Nephron progenitor cell (in vitro differentiated cells): ENCODE data around the gene IVD.

Experiments used
- DNase-seq: peaks from one replicate; pipeline ENCODE4 v3.0.0; 2021
- H3K27ac Mint-ChIP-seq: 2 replicates; pipeline ENCODE4 v1.8.0; 2021; ENCODE audit warnings: mild to moderate bottlenecking, moderate library complexity, mixed read lengths
- H3K27me3 Mint-ChIP-seq: 2 replicates; pipeline ENCODE4 v1.8.0; 2021; ENCODE audit warnings: mild to moderate bottlenecking, low read depth, mixed read lengths; ENCODE audit not compliant: poor library complexity
- H3K36me3 Mint-ChIP-seq: 2 replicates; pipeline ENCODE4 v1.8.0; 2021; ENCODE audit warnings: low read depth, mixed read lengths
- H3K4me1 Mint-ChIP-seq: 2 replicates; pipeline ENCODE4 v1.8.0; 2021; ENCODE audit warnings: mixed read lengths
- H3K4me3 Mint-ChIP-seq: 2 replicates; pipeline ENCODE4 v1.8.0; 2021; ENCODE audit warnings: mild to moderate bottlenecking, moderate library complexity, mixed read lengths
- H3K9me3 Mint-ChIP-seq: 2 replicates; pipeline ENCODE4 v1.8.0; 2021; ENCODE audit warnings: mild to moderate bottlenecking, moderate library complexity, mixed read lengths
- TF ChIP-seq, protein P1 (sequence below): fragments of 200-600 bp; sonication (generic); IDR thresholded peaks from 2 replicates; pipeline ENCODE4 v1.5.0; 2021; ENCODE audit warnings: antibody characterized with exemption

Gene IVD

DNA sequence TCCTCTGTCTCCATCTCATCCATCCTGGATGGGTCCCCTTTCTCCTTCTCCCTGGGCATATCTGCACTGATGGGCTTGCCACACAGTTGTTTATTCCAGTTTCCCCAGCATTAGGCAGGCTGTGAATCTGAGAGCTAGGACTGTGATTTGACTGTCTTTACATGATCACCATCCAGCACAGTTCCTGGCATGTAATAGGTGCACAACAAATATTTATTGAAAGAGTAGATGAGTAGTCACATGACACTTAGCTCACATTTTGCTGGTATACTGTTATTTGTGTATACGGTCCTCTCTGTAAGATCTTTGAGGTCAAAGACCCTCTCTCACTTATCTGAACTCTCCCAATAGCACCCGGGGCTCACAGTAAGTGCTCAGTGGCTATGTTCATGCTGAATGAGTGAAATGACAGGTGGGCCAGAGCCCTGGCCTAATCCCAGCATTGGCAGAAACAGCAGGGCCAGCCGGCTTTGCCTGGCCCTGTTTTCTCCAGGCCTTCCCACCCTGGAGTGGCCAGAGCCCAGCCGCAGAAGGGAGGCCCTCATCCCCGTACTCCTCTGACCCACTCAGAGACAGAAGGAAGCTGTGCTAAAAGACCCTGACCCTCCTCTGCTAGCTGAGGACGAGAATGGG lies 19.0 kb downstream of the IVD start:
- DNase-seq: no peak
- H3K4me1 Mint-ChIP-seq: peaks cover under 1% of the 10 kb centered on the region
- H3K27ac Mint-ChIP-seq: no peak overlapping the region

DNA sequence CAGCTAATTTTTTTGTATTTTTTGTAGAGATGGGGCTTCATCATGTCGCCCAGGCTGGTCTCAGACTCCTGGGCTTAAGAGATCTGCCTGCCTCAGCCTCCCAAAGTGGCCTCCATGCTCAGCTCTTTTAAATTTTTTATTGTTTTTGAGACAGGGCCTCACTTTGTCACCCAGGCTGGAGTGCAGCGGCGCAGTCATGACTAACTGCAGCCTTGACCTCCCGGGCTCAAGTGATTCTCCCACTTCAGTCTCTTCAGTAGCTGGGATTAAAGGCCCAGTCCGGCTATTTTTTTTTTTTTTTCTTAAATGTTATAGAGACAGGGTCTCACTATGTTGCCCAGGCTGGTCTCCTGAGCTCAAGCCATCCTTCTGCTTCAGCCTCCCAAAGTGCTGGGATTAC lies 20.1 kb downstream of the IVD start:
- peaks cover 24% of the 10 kb centered on the region for H3K27me3 Mint-ChIP-seq
- no peaks in the 10 kb centered on the region for H3K9me3 Mint-ChIP-seq
- no peak overlapping the region for H3K4me3 Mint-ChIP-seq
- DNase-seq: no peak
- no peak overlapping the region for H3K27ac Mint-ChIP-seq
- TF ChIP-seq, protein P1, sequence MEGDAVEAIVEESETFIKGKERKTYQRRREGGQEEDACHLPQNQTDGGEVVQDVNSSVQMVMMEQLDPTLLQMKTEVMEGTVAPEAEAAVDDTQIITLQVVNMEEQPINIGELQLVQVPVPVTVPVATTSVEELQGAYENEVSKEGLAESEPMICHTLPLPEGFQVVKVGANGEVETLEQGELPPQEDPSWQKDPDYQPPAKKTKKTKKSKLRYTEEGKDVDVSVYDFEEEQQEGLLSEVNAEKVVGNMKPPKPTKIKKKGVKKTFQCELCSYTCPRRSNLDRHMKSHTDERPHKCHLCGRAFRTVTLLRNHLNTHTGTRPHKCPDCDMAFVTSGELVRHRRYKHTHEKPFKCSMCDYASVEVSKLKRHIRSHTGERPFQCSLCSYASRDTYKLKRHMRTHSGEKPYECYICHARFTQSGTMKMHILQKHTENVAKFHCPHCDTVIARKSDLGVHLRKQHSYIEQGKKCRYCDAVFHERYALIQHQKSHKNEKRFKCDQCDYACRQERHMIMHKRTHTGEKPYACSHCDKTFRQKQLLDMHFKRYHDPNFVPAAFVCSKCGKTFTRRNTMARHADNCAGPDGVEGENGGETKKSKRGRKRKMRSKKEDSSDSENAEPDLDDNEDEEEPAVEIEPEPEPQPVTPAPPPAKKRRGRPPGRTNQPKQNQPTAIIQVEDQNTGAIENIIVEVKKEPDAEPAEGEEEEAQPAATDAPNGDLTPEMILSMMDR: no peak
- peaks cover 12% of the 10 kb centered on the region for H3K4me1 Mint-ChIP-seq
- H3K36me3 Mint-ChIP-seq: no peaks in the 10 kb centered on the region

More for the DNA sequence above, 19.0 kb downstream of the IVD start:
- TF ChIP-seq, protein P1: no peak
- H3K9me3 Mint-ChIP-seq: no peaks in the 10 kb centered on the region
- no peaks in the 10 kb centered on the region for H3K36me3 Mint-ChIP-seq
- no peak overlapping the region for H3K4me3 Mint-ChIP-seq
- H3K27me3 Mint-ChIP-seq: peaks cover 24% of the 10 kb centered on the region

DNA sequence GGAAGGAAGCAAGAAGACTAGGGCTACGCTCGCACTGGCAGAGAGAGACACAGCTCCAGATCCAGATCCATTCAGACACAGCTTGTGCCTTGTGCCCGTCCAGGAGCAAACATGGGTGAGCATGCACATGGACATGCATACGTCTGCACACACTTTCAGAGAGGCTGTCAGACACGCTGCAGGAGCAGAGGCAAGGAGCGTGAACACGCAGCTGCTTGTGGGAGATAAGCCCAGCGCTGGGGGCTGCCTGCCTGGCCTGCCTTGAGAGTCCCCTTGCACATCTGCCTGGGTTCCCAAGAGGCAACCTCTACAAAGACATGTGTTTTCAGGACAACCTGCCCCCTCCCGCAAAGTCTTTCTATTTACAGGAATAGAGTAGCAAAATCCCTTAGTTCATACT lies 21.6 kb downstream of the IVD start:
- Mint-ChIP-seq H3K4me3 (no peak overlapping the region), H3K36me3 (no peaks in the 10 kb centered on the region), H3K27me3 (peaks cover 18% of the 10 kb centered on the region), H3K4me1 (peaks cover 15% of the 10 kb centered on the region), H3K27ac (no peak overlapping the region), H3K9me3 (no peaks in the 10 kb centered on the region)
- TF ChIP-seq, protein P1: no peak
- DNase-seq: no peak

DNA sequence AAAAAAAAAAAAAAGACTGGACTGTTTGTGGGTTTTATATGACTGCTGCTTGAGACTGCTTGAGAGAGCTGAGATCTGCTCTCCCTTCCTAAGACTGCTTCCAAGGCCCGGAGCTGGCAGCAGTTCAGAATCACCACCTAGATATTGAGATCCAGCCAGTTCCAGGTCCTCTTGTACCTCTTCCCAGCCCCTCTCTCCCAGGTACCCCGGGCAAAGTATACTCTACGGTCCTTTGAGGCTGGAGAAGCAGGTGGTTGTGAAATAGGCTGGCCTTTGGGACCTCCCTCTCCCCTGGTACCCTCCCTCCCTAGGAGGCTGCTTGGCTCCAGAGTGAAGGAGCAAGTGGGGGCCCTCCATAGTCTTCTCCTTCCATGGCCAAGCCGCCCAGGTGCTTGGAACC lies 22.6 kb downstream of the IVD start:
- TF ChIP-seq, protein P1: no peak
- Mint-ChIP-seq H3K9me3 (no peaks in the 10 kb centered on the region), H3K36me3 (no peaks in the 10 kb centered on the region), H3K4me1 (peaks cover 15% of the 10 kb centered on the region), H3K27ac (no peak overlapping the region), H3K4me3 (no peak overlapping the region), H3K27me3 (peaks cover 27% of the 10 kb centered on the region)
- DNase-seq: no peak

DNA sequence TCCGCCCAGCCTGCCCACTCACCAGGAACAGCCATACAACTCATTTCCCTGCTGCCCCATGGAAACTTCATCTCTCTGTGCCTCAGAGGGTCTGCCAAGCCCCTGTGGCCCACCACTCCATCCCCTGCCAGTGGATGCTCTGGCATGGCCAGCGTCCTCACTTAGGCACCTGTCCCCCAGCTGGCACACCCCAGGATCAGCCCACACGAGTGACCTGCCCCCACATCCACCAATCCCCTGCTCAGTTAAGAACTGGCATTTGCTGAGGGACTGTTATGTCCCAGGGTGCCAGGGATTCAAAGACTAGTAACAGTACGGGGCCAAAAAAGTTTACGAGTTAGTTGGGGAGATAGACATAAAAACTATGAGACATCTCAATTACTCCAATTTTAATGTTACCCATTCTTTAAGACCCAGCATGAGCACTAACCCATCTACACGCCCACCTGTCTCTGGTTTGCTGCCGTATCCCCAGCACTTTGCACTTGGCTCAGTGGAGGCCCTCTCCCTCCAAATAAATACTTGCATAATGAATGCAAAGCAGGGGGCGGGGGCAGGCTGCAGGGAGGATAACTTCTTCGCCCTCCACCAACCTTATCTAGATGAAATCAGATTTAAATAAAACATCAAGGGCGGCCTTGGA lies 23.6 kb downstream of the IVD start:
- TF ChIP-seq, protein P1: no peak
- DNase-seq: no peak
- Mint-ChIP-seq H3K4me1 (peaks cover 15% of the 10 kb centered on the region), H3K36me3 (no peaks in the 10 kb centered on the region), H3K4me3 (no peak overlapping the region), H3K27me3 (peaks cover 34% of the 10 kb centered on the region), H3K27ac (no peak overlapping the region), H3K9me3 (no peaks in the 10 kb centered on the region)
